Parathyroid adenoma (tissue), 2 donors: Measurements from ENCODE around the gene PCSK6.

Source experiments
- H2AFZ ChIP-seq: fragments of 300-600 bp; sonication (generic); one replicate; pipeline ENCODE4 v1.7.0; 2017; ENCODE audit warnings: antibody characterized with exemption, mild to moderate bottlenecking
- H3K27ac ChIP-seq: fragments of 300-600 bp; sonication (generic); one replicate; pipeline ENCODE4 v1.7.0; 2017
- H3K27me3 ChIP-seq: fragments of 300-600 bp; sonication (generic); one replicate; pipeline ENCODE4 v1.7.0; 2017; ENCODE audit warnings: low read length; ENCODE audit not compliant: control insufficient read depth, insufficient read depth
- H3K36me3 ChIP-seq: fragments of 300-600 bp; sonication (generic); one replicate; pipeline ENCODE4 v1.7.0; 2017; ENCODE audit warnings: low read length; ENCODE audit not compliant: control insufficient read depth, insufficient read depth
- H3K4me1 ChIP-seq: fragments of 300-600 bp; sonication (generic); one replicate; pipeline ENCODE4 v1.7.0; 2017; ENCODE audit warnings: control low read depth
- H3K4me2 ChIP-seq: fragments of 300-600 bp; sonication (generic); one replicate; pipeline ENCODE4 v1.7.0; 2017; ENCODE audit warnings: low read length
- H3K4me3 ChIP-seq: fragments of 300-600 bp; sonication (generic); one replicate; pipeline ENCODE4 v1.7.0; 2017; ENCODE audit warnings: low read depth, low read length
- H3K79me2 ChIP-seq: fragments of 300-600 bp; sonication (generic); one replicate; pipeline ENCODE4 v1.7.0; 2017; ENCODE audit warnings: control low read depth
- H3K9ac ChIP-seq: fragments of 300-600 bp; sonication (generic); one replicate; pipeline ENCODE4 v1.7.0; 2017; ENCODE audit warnings: mild to moderate bottlenecking
- H3K9me3 ChIP-seq: fragments of 300-600 bp; sonication (generic); one replicate; pipeline ENCODE4 v1.7.0; 2017; ENCODE audit warnings: low read length; ENCODE audit not compliant: control insufficient read depth
- TF ChIP-seq, protein P1 (sequence below): fragments of 300-600 bp; sonication (generic); IDR thresholded peaks from one replicate; pipeline ENCODE4 v1.7.0; 2017; ENCODE audit warnings: antibody characterized with exemption, mild to moderate bottlenecking
- donor health status: primary hyperparathyroidism.

The PCSK6 gene

GRCh38 chr15:101355678-101356464 is 133.6 kb downstream of the PCSK6 start:
- no peak overlapping the region for H3K4me3 ChIP-seq
- H3K4me1 ChIP-seq, result no peaks in the 10 kb centered on the region
- no peaks in the 10 kb centered on the region for H3K9me3 ChIP-seq
- H3K27ac ChIP-seq, result no peak overlapping the region
- TF ChIP-seq, protein P1, sequence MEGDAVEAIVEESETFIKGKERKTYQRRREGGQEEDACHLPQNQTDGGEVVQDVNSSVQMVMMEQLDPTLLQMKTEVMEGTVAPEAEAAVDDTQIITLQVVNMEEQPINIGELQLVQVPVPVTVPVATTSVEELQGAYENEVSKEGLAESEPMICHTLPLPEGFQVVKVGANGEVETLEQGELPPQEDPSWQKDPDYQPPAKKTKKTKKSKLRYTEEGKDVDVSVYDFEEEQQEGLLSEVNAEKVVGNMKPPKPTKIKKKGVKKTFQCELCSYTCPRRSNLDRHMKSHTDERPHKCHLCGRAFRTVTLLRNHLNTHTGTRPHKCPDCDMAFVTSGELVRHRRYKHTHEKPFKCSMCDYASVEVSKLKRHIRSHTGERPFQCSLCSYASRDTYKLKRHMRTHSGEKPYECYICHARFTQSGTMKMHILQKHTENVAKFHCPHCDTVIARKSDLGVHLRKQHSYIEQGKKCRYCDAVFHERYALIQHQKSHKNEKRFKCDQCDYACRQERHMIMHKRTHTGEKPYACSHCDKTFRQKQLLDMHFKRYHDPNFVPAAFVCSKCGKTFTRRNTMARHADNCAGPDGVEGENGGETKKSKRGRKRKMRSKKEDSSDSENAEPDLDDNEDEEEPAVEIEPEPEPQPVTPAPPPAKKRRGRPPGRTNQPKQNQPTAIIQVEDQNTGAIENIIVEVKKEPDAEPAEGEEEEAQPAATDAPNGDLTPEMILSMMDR, result no peak
- H3K36me3 ChIP-seq, result no peaks in the 10 kb centered on the region
- H2AFZ ChIP-seq, result no peak overlapping the region
- no peaks in the 10 kb centered on the region for H3K79me2 ChIP-seq
- H3K9ac ChIP-seq, result no peak overlapping the region
- no peak overlapping the region for H3K4me2 ChIP-seq
- H3K27me3 ChIP-seq, result no peaks in the 10 kb centered on the region

DNA sequence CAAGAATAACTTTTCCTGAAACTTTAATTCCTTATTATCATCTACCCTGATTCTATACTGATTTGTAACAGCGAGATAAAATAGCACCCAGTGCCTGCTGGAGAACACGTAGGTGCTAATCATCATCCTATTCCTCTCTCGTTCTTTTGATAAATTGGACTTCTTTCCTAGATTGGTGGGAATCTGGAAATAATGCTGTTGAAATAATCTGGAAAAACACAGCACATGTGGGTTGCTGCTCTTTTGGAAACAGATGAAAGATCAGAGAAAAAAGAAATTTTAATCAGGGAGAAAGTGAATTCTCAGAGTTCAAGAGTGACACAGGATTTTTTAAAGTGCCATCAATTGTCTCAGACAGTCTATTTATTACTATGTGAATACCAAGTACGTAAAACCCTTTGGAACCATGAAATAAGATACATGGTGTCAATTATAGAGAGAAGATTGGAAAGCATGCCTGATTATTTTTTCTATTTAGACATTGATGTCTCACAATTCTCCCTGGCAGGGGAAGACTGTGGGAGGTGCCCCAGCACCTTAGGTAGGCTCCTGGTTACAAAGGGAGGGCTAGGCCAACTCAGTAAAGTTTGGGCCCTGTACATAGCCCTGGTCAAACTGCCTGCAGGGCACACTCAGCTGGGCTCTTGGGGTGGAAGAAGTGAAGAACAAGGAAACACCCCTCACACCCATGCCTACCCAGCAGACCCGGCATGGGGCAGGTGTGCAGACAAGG is 134.4 kb downstream of the PCSK6 start:
- Histone ChIP-seq H3K4me1 (no peaks in the 10 kb centered on the region), H2AFZ (no peak overlapping the region), H3K9ac (no peak overlapping the region), H3K36me3 (no peaks in the 10 kb centered on the region), H3K27ac (no peak overlapping the region), H3K4me2 (no peak overlapping the region), H3K79me2 (no peaks in the 10 kb centered on the region), H3K4me3 (no peak overlapping the region), H3K27me3 (no peaks in the 10 kb centered on the region), H3K9me3 (no peaks in the 10 kb centered on the region)
- TF ChIP-seq, protein P1, result no peak

DNA sequence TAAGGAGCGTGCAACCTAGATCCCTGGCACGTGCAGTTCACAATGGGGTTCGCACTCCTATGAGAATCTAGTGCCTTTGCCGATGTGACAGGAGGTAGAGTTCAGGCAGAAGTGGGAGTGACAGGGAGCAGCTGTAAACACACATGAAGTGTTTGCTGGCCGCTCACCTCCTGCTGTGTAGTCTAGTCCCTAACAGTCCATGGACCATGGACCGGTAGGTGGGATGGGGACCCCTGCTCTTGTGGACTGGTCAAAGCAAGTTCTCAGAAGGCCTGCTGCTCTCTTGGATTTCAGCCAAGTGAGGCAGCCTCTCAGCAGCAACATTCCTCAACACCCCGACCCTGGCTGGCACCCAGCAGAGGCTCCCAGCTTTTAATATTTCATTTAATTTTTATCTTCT is 136.3 kb downstream of the PCSK6 start:
- Histone ChIP-seq H3K4me2 (no peak overlapping the region), H3K4me1 (no peaks in the 10 kb centered on the region), H2AFZ (no peak overlapping the region), H3K36me3 (no peaks in the 10 kb centered on the region), H3K9me3 (no peaks in the 10 kb centered on the region), H3K9ac (no peak overlapping the region), H3K27me3 (no peaks in the 10 kb centered on the region), H3K4me3 (no peak overlapping the region), H3K27ac (no peak overlapping the region), H3K79me2 (no peaks in the 10 kb centered on the region)
- TF ChIP-seq, protein P1, result no peak

GRCh38 chr15:101351736-101352135 is 137.8 kb downstream of the PCSK6 start:
- Histone ChIP-seq H3K27me3 (no peaks in the 10 kb centered on the region), H3K36me3 (no peaks in the 10 kb centered on the region), H3K79me2 (no peaks in the 10 kb centered on the region), H2AFZ (no peak overlapping the region), H3K9me3 (no peaks in the 10 kb centered on the region), H3K27ac (no peak overlapping the region), H3K4me3 (no peak overlapping the region), H3K4me1 (no peaks in the 10 kb centered on the region), H3K4me2 (no peak overlapping the region), H3K9ac (no peak overlapping the region)
- TF ChIP-seq, protein P1, result no peak
